ENCODE data around the gene COL9A1.

DNA sequence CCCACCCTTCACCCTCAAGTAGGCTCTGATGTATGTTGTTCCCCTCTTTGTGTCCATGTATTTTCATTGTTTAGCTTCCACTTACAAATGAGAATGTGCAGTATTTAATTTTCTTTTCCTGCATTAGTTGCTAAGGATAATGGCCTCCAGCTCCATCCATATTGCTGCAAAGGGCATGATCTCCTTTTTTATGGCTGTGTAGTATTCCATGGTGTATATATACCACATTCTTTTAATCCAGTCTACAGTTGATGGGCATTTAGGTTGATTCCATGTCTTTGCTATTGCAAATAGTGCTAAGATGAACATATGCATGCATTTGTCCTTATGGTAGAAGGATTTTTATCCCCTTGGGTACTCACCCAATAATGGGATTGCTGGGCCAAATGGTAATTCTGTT, 35.9 kb upstream of the COL9A1 start:
- TF ChIP-seq, protein P1, sequence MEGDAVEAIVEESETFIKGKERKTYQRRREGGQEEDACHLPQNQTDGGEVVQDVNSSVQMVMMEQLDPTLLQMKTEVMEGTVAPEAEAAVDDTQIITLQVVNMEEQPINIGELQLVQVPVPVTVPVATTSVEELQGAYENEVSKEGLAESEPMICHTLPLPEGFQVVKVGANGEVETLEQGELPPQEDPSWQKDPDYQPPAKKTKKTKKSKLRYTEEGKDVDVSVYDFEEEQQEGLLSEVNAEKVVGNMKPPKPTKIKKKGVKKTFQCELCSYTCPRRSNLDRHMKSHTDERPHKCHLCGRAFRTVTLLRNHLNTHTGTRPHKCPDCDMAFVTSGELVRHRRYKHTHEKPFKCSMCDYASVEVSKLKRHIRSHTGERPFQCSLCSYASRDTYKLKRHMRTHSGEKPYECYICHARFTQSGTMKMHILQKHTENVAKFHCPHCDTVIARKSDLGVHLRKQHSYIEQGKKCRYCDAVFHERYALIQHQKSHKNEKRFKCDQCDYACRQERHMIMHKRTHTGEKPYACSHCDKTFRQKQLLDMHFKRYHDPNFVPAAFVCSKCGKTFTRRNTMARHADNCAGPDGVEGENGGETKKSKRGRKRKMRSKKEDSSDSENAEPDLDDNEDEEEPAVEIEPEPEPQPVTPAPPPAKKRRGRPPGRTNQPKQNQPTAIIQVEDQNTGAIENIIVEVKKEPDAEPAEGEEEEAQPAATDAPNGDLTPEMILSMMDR (IDR thresholded peaks at IDR 0.05; ENCODE audit: low read depth, low read length): no peak
- no peak for TF ChIP-seq POLR2A (IDR thresholded peaks at IDR 0.05; ENCODE audit: extremely low read depth, insufficient read length)
- TF ChIP-seq, protein P2, sequence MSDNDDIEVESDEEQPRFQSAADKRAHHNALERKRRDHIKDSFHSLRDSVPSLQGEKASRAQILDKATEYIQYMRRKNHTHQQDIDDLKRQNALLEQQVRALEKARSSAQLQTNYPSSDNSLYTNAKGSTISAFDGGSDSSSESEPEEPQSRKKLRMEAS (IDR thresholded peaks at IDR 0.05; ENCODE audit: low read depth, low read length): no peak

All from NB4 (cell line).